NCI-H1436 treated with DMSO at 0.1 percent for 48 hours (cell line): Measurements from ENCODE around the gene GPD1.
"Not testable (repeated sequence)": the region's sequence is repeated elsewhere in the genome, so short reads cannot be mapped to it uniquely, and the experiment has no call there.

ENCODE experiments used
- DNase-seq: peaks from one replicate; lab custom pipeline; 2025; lab: John Stamatoyannopoulos, UW

The GPD1 gene

GRCh38 chr12:50127546-50127945 is 23.7 kb downstream of the GPD1 start:
- no peak for DNase-seq

GRCh38 chr12:50129290-50129689 is 25.5 kb downstream of the GPD1 start:
- DNase-seq, result no peak

- DNase-seq, result no peak
Observed at GRCh38 chr12:50132505-50133135, 28.8 kb downstream of the GPD1 start.

GRCh38 chr12:50142993-50143392 is 39.2 kb downstream of the GPD1 start:
- no peak for DNase-seq

- DNase-seq, result no peak
Observed at GRCh38 chr12:50145439-50145838, 41.6 kb downstream of the GPD1 start.

- no peak for DNase-seq
Observed at GRCh38 chr12:50147281-50147680, 43.5 kb downstream of the GPD1 start.

GRCh38 chr12:50148011-50148410 is 44.2 kb downstream of the GPD1 start:
- DNase-seq, result not testable (repeated sequence)

GRCh38 chr12:50149311-50149710 is 45.5 kb downstream of the GPD1 start:
- DNase-seq, result no peak

- DNase-seq, result no peak
Observed at GRCh38 chr12:50151047-50151687, 47.4 kb downstream of the GPD1 start.

- DNase-seq, result not testable (repeated sequence)
Observed at GRCh38 chr12:50154947-50155346, 51.1 kb downstream of the GPD1 start.

- DNase-seq, result no peak
Observed at GRCh38 chr12:50156641-50157040, 52.8 kb downstream of the GPD1 start.

GRCh38 chr12:50157259-50157658 is 53.5 kb downstream of the GPD1 start:
- no peak for DNase-seq

- DNase-seq, result no peak
Observed at GRCh38 chr12:50160643-50161042, 56.8 kb downstream of the GPD1 start.
